GM18526 (cell line): Measurements from ENCODE around the gene MAML2.

ENCODE experiments used
- POLR2A ChIP-seq: IDR thresholded peaks from 3 replicates; pipeline ENCODE4 v1.6.1; 2011; ENCODE audit not compliant: insufficient read length; ENCODE audit errors: extremely low read depth

MAML2 gene

GRCh38 chr11:96124155-96124554 lies 218.8 kb downstream of the MAML2 start:
- TF ChIP-seq POLR2A = no peak

- TF ChIP-seq POLR2A = no peak
These were observed 219.7 kb downstream of the MAML2 start for GRCh38 chr11:96123301-96123700.

GRCh38 chr11:96122601-96123074 lies 220.4 kb downstream of the MAML2 start:
- TF ChIP-seq POLR2A = no peak

GRCh38 chr11:96119211-96119610 lies 223.8 kb downstream of the MAML2 start:
- no peak for TF ChIP-seq POLR2A

DNA sequence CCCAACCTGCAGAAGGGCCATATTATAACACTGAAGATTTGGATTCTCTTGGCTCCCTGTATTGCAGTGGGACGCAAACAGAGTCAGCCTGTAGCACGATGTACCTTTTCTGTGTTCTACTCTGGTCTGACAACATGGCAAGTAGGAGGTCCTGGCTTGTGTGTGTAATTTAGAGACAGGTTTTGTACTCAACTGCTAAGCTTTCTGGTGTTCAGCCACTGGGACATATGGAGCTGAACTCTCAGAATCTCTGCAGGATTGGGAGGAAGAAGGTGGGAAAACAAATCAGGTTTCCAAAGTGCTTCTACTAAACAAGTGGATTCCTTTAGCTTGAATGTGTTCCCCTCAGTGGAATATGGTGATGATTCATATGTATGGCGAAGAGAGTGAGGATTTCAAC lies 226.6 kb downstream of the MAML2 start:
- no peak for TF ChIP-seq POLR2A

GRCh38 chr11:96114178-96115064 lies 228.6 kb downstream of the MAML2 start:
- TF ChIP-seq POLR2A = no peak

DNA sequence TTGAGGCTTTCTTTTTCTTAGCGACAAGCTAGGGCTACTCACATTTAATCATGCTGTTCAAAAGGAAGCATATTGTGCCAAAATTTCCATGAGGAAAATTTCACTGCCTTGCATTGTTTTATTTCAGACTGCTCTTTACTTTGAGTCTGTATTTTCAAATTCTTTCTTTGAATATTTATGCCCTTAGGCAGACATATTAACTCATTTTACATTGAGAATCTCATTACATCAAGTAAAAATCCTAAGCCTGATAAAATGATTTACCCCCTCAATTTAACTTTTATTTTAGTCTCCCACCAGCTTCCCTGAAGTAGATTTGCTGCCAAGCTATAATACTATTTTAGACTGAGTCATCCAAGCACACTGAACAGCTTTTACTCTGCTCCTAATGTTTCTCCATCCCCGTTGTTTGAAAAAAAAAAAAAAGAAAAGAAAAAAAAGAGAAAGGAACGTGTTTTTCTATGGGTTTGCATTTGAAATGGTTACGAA lies 229.8 kb downstream of the MAML2 start:
- TF ChIP-seq POLR2A = no peak

DNA sequence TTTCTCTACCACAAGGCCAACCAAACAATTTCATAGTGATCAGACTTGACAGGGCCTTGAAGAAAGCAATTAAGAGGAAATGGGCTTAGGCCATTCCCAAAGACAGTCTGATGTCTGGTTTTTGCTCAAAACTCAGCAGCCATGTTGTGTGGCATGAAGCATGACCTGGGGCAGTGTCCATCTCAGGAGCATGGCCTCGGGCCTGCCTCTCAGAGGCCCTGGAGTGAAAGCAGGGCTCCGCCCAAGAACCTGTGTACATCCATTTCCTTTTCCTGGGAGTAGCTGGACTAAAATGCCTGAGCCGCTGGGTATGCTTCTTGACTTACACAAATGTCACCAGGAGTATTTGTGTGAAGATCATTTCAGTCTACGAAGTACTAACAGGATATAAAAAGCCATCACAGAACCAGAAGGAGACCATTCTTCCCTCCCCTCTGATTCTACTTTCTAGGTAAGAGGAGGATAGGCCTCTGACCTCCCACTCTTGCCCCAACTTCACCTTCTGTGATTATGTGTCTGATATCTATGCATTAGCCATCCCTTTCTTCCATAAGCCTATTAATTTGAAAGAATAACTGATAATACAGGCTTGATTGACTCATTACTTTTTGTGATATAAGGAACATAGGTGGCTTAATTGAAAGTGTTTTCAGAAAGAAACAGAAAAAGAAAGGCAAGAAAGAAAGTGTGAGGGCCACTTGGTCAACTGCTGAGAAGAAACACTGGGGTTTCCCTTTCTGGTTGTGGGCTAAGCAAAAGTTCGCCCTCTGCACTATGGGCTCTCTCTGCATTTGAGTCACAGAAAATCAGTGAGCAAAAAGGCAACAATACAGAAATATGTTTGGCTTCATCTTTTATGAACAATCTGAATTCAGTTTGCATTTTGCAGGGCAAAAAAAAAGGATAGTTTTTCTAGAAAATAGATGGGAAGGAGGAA lies 230.5 kb downstream of the MAML2 start:
- TF ChIP-seq POLR2A = no peak

- TF ChIP-seq POLR2A = no peak
These were observed 231.7 kb downstream of the MAML2 start for GRCh38 chr11:96111308-96111707.

DNA sequence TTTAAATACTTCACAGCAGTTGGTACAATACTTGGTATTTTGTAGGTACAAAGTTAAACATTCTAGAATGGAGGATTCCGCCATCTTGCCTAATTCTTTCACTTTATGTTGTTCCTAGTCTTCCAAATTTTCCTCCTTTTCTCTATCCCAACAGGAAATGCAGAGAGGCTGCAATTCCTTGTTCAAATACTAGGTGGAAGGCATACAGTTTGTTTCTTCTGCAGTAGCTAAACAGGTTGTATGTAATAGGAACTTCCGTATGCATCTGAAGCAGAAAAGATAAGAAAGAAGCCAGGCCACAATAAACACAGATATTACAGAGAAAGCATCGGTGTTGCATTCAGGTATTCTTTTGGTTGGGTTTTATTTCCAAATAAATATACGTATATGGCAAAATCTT lies 232.7 kb downstream of the MAML2 start:
- no peak for TF ChIP-seq POLR2A

GRCh38 chr11:96109331-96110030 lies 233.5 kb downstream of the MAML2 start:
- TF ChIP-seq POLR2A = no peak

DNA sequence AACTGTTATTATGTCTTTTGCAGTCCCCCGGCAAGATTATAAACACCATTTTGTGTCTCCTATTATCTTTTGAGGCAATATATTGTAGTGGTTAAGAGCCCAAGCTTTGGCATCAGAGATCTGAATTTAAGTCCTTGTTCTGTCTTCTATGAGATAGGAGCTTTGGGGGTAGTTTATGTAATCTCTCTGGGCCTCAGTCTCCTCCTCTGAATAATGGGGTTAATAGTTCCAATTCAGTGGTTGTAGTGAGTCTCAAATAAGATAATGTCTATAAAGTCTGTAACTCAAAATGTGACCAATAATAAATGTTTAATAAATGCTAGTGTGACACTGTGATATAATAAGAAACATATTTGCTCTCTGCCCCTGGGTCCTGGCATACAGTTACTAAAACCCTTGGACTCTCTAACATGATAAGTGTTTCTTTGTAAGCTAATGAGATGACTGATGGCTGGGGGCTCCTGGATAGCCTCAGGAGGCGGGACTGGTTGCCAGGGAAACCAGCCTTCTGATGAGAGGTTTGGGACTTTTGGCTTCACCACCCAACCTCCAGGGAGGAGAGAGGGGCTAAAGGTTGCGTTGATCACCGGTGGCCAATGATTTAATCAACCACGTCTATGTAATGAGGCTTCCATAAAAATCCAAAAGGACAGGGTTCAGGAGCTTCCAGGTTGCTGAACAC lies 235.7 kb downstream of the MAML2 start:
- no peak for TF ChIP-seq POLR2A

DNA sequence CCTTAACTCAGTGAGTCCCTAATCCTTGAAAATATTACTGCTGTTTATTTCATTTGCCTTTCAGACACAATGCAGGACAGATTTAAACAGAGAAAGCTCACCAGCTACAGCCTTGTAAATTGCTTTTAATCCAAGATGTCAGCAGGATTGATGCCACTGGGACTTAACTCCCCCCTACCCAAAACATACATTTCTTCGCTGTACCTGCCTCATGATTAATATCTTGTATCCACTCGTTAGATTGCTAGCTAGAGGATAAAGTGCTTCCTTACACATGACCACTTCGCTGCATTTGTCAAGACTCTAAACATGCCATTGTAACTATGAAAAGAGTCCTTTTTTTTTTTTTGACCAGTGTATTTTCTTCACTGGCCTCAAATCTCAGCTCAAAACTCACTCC lies 236.3 kb downstream of the MAML2 start:
- no peak for TF ChIP-seq POLR2A

- TF ChIP-seq POLR2A = no peak
These were observed 237.1 kb downstream of the MAML2 start for GRCh38 chr11:96105944-96106343.
